Skeletal muscle tissue (tissue), 4 donors: ENCODE results near the gene ASF1A. TPM values are rescaled to one million over a fixed set of nuclear protein-coding genes. Genes with fewer than 3 reads are reported as not detected.

Experiments used
- H3K27ac ChIP-seq: one replicate; pipeline ENCODE4 v1.7.0; 2013; ENCODE audit warnings: mild to moderate bottlenecking, low read depth, low read length, inconsistent platforms
- H3K27me3 ChIP-seq, 3 donors: one replicate each; pipeline ENCODE4 v1.7.0; 2013; ENCODE audit warnings: low read length in 3 of 3; ENCODE audit not compliant: control insufficient read depth in 3 of 3, insufficient read depth in 3 of 3
- H3K36me3 ChIP-seq, 3 donors: one replicate each; pipeline ENCODE4 v1.7.0; 2013; ENCODE audit warnings: low read length in 3 of 3; ENCODE audit not compliant: control insufficient read depth in 3 of 3, insufficient read depth in 3 of 3
- H3K4me1 ChIP-seq, 3 donors: one replicate each; pipeline ENCODE4 v1.7.0; 2013; ENCODE audit warnings: low read length in 3 of 3, mild to moderate bottlenecking in 3 of 3; ENCODE audit not compliant: control insufficient read depth in 3 of 3, insufficient read depth in 3 of 3
- H3K4me3 ChIP-seq, 3 donors: one replicate each; pipeline ENCODE4 v1.7.0; 2013; ENCODE audit warnings: low read length in 3 of 3
- H3K9ac ChIP-seq, 3 donors: one replicate each; pipeline ENCODE4 v1.7.0; 2013; ENCODE audit warnings: low read length in 3 of 3, mild to moderate bottlenecking in 3 of 3, moderate library complexity in 2 of 3, low read depth in 1 of 3
- H3K9me3 ChIP-seq, 3 donors: one replicate each; pipeline ENCODE4 v1.7.0; 2013; ENCODE audit warnings: low read length in 3 of 3; ENCODE audit not compliant: control insufficient read depth in 3 of 3
- total RNA-seq: library from RNA; depleted of rRNA; stranded (reverse); fragments of >200 nt; gene quantifications from one replicate; pipeline ENCODE4 v1.2.3, GENCODE V29; 2014
- donor health status: Osteomylitis.

The ASF1A gene
- total RNA-seq, 1 donor from 2014 or later = 11.5 TPM

- no peaks in the 10 kb centered on the region for H3K9me3 ChIP-seq
Measured at GRCh38 chr6:118905084-118905483, 11.1 kb downstream of the ASF1A start.

DNA sequence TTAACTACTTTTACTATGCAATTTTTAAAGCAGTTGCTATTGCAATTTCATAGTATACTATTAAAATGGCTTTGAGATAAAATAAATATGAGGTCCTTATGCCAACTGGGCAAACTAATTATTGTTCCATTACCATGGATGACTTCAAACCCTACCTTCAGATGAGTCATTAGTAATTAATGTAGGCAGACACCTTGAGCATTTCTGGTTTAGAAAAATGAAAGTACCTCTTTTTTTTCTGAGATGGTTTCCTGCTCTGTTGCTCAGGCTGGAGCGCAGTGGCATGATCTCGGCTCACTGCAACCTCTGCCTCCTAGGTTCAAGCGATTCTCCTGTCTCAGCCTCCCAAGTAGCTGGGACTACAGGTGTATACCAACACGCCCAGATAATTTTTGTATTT is 11.9 kb downstream of the ASF1A start:
- H3K36me3 ChIP-seq = peaks cover 0 to 41% (median 5%) of the 10 kb centered on the region in 3 donors

More at GRCh38 chr6:118905084-118905483, 11.1 kb downstream of the ASF1A start:
- Histone ChIP-seq H3K27ac (no peak overlapping the region), H3K27me3 (no peaks in the 10 kb centered on the region), H3K36me3 (peaks cover 0 to 37% (median 7%) of the 10 kb centered on the region in 3 donors), H3K4me1 (no peaks in the 10 kb centered on the region), H3K9ac (no peak overlapping the region), H3K4me3 (no peak overlapping the region)

GRCh38 chr6:118908441-118908840 is 14.5 kb downstream of the ASF1A start:
- H3K9ac ChIP-seq = no peak overlapping the region

More for the DNA sequence above, 11.9 kb downstream of the ASF1A start:
- no peak overlapping the region for H3K27ac ChIP-seq
- H3K27me3 ChIP-seq = no peaks in the 10 kb centered on the region
- H3K9me3 ChIP-seq = no peaks in the 10 kb centered on the region
- no peak overlapping the region for H3K4me3 ChIP-seq
- H3K4me1 ChIP-seq = no peaks in the 10 kb centered on the region
- H3K9ac ChIP-seq = no peak overlapping the region

DNA sequence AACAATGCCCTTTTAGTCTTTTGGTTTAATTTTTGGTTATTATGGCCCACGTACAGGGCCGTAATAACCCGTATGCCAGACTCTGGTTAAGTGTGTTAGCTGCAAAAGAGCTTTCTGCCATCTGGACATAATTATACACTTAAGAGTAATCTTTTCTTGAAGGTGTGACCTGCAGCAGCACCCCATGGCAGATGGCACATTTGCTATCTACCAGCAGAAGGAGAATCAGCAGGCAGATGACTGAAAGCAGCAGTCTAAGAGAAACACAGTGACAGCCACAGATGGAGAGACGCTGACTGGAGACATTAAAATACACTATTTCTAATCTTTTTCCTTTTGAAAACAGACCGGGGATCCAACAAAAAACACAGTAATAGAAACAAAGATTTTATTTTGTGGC is 18.7 kb downstream of the ASF1A start:
- no peak overlapping the region for H3K4me3 ChIP-seq
- H3K27ac ChIP-seq = no peak overlapping the region
- H3K27me3 ChIP-seq = no peaks in the 10 kb centered on the region
- no peaks in the 10 kb centered on the region for H3K9me3 ChIP-seq
- peaks cover 0 to 4% (median 0%) of the 10 kb centered on the region in 3 donors for H3K4me1 ChIP-seq
- H3K9ac ChIP-seq = no peak overlapping the region
- H3K36me3 ChIP-seq = peaks cover 8 to 47% (median 31%) of the 10 kb centered on the region in 3 donors

More at GRCh38 chr6:118908441-118908840, 14.5 kb downstream of the ASF1A start:
- Histone ChIP-seq H3K4me3 (no peak overlapping the region), H3K36me3 (peaks cover 4 to 51% (median 12%) of the 10 kb centered on the region in 3 donors), H3K9me3 (no peaks in the 10 kb centered on the region), H3K27ac (no peak overlapping the region), H3K4me1 (no peaks in the 10 kb centered on the region), H3K27me3 (no peaks in the 10 kb centered on the region)

DNA sequence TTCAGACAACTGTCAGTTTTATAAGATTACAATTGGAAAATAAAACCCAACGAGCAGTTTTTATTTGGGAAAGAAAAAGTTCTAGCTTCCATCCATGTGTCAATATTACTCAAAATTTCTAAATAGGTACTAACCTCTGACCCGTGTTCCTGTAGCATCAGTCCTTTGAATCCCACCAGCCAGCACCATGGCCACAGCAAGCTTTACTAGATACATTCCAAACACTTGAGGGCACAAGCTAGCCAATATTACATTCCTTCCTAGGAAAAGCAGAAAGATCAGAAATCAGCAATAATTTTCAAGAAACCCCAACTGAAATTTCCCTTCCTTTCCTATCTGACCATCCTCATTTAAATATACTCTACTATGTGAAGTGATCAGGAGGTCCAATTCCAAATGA is 19.2 kb downstream of the ASF1A start:
- Histone ChIP-seq H3K9ac (no peak overlapping the region), H3K9me3 (no peaks in the 10 kb centered on the region), H3K36me3 (peaks cover 8 to 46% (median 31%) of the 10 kb centered on the region in 3 donors), H3K27ac (no peak overlapping the region), H3K27me3 (no peaks in the 10 kb centered on the region), H3K4me1 (peaks cover 0 to 4% (median 0%) of the 10 kb centered on the region in 3 donors), H3K4me3 (no peak overlapping the region)

GRCh38 chr6:118914598-118914997 is 20.6 kb downstream of the ASF1A start:
- H3K36me3 ChIP-seq = peaks cover 8 to 40% (median 36%) of the 10 kb centered on the region in 3 donors
- H3K4me1 ChIP-seq = peaks cover 0 to 4% (median 0%) of the 10 kb centered on the region in 3 donors
- no peaks in the 10 kb centered on the region for H3K27me3 ChIP-seq
- no peaks in the 10 kb centered on the region for H3K9me3 ChIP-seq
- no peak overlapping the region for H3K27ac ChIP-seq
- H3K9ac ChIP-seq = no peak overlapping the region
- H3K4me3 ChIP-seq = no peak overlapping the region

GRCh38 chr6:118917546-118918328 is 23.8 kb downstream of the ASF1A start:
- H3K27me3 ChIP-seq = no peaks in the 10 kb centered on the region
- peaks cover 0 to 4% (median 0%) of the 10 kb centered on the region in 3 donors for H3K4me1 ChIP-seq
- H3K36me3 ChIP-seq = peaks cover 17 to 47% (median 45%) of the 10 kb centered on the region in 3 donors
- no peak overlapping the region for H3K27ac ChIP-seq
- H3K4me3 ChIP-seq = no peak overlapping the region
- H3K9me3 ChIP-seq = no peaks in the 10 kb centered on the region
- no peak overlapping the region for H3K9ac ChIP-seq

DNA sequence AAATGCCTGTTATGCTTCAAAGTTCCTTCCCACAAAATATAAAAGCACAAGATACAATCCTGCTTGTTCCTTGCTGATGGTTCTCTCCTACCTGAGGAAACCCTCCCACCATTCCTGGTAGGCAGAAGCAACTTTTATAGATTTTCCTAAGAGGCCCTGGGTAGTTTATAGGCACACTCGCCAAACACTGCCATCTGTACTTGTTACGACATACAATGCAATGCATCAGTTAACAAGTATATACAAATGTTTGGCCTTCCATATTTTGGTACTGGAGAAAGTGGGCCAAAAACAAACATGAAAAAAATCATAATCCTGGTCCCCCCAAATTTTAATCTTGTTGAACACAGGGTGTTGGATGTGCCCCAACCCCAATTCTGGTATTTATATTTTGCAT is 24.4 kb downstream of the ASF1A start:
- H3K9ac ChIP-seq = no peak overlapping the region
- peaks cover 0 to 4% (median 0%) of the 10 kb centered on the region in 3 donors for H3K4me1 ChIP-seq
- no peak overlapping the region for H3K27ac ChIP-seq
- H3K36me3 ChIP-seq = peaks cover 18 to 50% (median 49%) of the 10 kb centered on the region in 3 donors
- H3K4me3 ChIP-seq = no peak overlapping the region
- no peaks in the 10 kb centered on the region for H3K9me3 ChIP-seq
- no peaks in the 10 kb centered on the region for H3K27me3 ChIP-seq

GRCh38 chr6:118921084-118921483 is 27.1 kb downstream of the ASF1A start:
- H3K4me1 ChIP-seq = no peaks in the 10 kb centered on the region
- peaks cover 21 to 51% (median 50%) of the 10 kb centered on the region in 3 donors for H3K36me3 ChIP-seq

DNA sequence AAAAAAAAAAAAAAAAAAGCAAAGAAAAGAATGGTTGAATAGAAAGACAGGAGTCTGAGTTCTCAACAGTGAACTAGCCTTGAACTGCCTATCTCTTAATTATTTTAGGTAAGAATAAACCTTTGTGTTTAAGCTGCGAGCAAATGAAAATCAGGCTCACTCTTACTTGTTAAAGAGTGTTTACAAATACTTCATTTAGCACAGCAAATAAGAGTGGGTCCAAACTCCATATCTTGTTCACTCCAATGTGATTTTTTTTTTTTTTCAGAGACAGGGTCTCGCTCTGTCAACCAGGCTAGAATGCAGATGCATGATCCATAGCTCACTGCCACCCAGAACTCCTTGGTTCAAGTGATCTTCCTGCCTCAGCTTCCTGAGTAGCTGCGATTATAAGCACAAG is 29.1 kb downstream of the ASF1A start:
- H3K9ac ChIP-seq = no peak overlapping the region
- H3K27ac ChIP-seq = no peak overlapping the region
- H3K9me3 ChIP-seq = no peaks in the 10 kb centered on the region
- H3K36me3 ChIP-seq = peaks cover 18 to 47% (median 40%) of the 10 kb centered on the region in 3 donors
- no peak overlapping the region for H3K4me3 ChIP-seq
- no peaks in the 10 kb centered on the region for H3K4me1 ChIP-seq
- H3K27me3 ChIP-seq = no peaks in the 10 kb centered on the region

More at GRCh38 chr6:118921084-118921483, 27.1 kb downstream of the ASF1A start:
- no peak overlapping the region for H3K27ac ChIP-seq
- no peaks in the 10 kb centered on the region for H3K9me3 ChIP-seq
- H3K4me3 ChIP-seq = no peak overlapping the region
- H3K27me3 ChIP-seq = no peaks in the 10 kb centered on the region
- no peak overlapping the region for H3K9ac ChIP-seq
